Measurements from ENCODE around the gene CRTC1.
"Not testable (repeated sequence)": the region's sequence is repeated elsewhere in the genome, so short reads cannot be mapped to it uniquely, and the experiment has no call there.

Gene CRTC1

GRCh38 chr19:18672044-18672451 lies 11.4 kb upstream of the CRTC1 start:
- no peak for TF ChIP-seq CTCF (IDR thresholded peaks at IDR 0.05; ENCODE audit: extremely low read depth, missing control alignments)
- no peak for DNase-seq (ENCODE audit: low spot score)

DNA sequence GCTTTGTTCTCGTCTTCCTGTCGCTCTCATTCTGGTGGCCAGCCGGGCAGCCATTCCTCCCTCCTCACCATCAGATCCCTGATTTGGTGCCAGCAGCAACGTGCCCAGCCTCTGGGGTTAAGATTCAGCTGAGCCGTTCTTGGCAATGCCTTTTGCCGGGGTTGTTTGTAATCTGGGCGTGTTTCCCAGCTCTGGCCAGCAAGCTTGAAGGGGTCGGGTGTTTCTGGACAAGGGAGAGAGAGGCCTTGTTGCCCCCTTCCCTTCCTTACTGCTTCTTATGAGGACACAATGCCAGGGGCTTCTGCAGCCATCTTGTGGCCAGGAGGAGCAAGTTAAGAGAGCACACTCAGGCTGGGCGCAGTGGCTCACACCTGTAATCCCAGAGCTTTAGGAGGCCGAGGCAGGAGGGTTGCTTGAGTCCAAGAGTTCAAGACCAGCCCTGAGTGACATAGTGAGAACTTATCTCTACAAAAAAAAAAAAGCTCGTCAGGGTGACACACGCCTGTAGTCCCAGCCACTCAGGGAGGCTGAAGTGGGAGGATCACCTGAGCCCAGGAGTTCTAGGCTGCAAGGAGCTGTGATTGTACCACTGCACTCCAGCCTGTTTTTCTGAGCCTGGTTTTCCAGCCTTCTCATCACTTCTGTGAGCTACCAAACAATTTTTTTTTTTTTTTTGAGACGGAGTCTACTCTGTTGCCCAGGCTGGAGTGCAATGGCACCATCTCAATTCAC lies 10.7 kb upstream of the CRTC1 start:
- TF ChIP-seq CTCF (IDR thresholded peaks at IDR 0.05; ENCODE audit: extremely low read depth, missing control alignments) = no peak
- DNase-seq (ENCODE audit: low spot score) = peak; percentile 18

DNA sequence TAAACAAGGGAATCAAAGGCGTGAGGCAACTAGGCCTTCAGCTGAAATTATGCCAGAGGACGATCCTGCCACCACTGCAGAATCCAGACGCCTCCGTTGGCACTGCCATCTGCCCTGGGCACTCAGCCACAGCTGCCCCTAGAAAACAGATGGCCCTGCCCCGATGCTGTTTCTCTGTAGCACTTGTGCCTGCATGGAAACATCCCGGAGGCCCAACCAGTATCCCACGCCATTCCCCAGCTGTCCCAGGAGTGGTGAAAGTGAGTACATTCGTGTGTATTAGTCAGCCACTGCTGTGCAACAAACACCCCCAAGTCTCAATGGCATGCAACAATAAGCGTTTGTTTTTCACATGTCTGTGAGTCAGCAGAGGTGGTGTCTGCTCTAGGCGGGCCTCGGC lies 8.9 kb upstream of the CRTC1 start:
- DNase-seq (ENCODE audit: low spot score) = no peak
- TF ChIP-seq CTCF (IDR thresholded peaks at IDR 0.05; ENCODE audit: extremely low read depth, missing control alignments) = no peak

GRCh38 chr19:18675779-18676178 lies 7.7 kb upstream of the CRTC1 start:
- peak; percentile 69 for DNase-seq (ENCODE audit: low spot score)
- peak; percentile 26 for TF ChIP-seq CTCF (IDR thresholded peaks at IDR 0.05; ENCODE audit: extremely low read depth, missing control alignments)

- DNase-seq (ENCODE audit: low spot score) = no peak
These were observed 6.8 kb upstream of the CRTC1 start for GRCh38 chr19:18676692-18677091.

GRCh38 chr19:18677156-18677555 lies 6.3 kb upstream of the CRTC1 start:
- DNase-seq (ENCODE audit: low spot score) = no peak
- no peak for TF ChIP-seq CTCF (IDR thresholded peaks at IDR 0.05; ENCODE audit: extremely low read depth, missing control alignments)

More at GRCh38 chr19:18676692-18677091, 6.8 kb upstream of the CRTC1 start:
- no peak for TF ChIP-seq CTCF (IDR thresholded peaks at IDR 0.05; ENCODE audit: extremely low read depth, missing control alignments)

DNA sequence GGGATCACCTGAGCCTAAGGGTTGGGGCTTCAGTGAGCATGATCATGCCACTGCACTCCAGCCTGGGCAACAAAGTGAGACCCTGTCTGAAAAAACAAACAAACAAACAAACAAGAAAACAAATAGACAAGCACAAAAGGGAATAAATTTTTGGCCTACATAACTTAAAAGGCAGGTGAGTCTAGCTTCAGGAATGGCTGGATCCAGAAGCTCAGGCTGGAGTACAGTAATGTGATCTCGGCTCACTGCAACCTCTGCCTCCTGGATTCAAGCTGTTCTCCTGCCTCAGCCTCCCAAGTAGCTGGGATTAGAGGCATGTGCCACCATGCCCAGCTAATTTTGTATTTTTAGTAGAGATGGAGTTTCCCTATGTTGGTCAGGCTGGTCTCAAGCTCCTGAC lies 3.3 kb upstream of the CRTC1 start:
- DNase-seq (ENCODE audit: low spot score) = not testable (repeated sequence)

GRCh38 chr19:18682807-18683108 lies 722 bp upstream of the CRTC1 start:
- TF ChIP-seq CTCF (IDR thresholded peaks at IDR 0.05; ENCODE audit: extremely low read depth, missing control alignments) = no peak

More at GRCh38 chr19:18682807-18683108, 722 bp upstream of the CRTC1 start:
- no peak for DNase-seq (ENCODE audit: low spot score)

Data from GM20000 (cell line).